NCI-H1694 (cell line): ENCODE results near the gene DKK2.
"Not testable (repeated sequence)": the region's sequence is repeated elsewhere in the genome, so short reads cannot be mapped to it uniquely, and the experiment has no call there.

Source experiments
- DNase-seq: peaks from one replicate; lab custom pipeline; 2025; lab: John Stamatoyannopoulos, UW

DKK2 gene

DNA sequence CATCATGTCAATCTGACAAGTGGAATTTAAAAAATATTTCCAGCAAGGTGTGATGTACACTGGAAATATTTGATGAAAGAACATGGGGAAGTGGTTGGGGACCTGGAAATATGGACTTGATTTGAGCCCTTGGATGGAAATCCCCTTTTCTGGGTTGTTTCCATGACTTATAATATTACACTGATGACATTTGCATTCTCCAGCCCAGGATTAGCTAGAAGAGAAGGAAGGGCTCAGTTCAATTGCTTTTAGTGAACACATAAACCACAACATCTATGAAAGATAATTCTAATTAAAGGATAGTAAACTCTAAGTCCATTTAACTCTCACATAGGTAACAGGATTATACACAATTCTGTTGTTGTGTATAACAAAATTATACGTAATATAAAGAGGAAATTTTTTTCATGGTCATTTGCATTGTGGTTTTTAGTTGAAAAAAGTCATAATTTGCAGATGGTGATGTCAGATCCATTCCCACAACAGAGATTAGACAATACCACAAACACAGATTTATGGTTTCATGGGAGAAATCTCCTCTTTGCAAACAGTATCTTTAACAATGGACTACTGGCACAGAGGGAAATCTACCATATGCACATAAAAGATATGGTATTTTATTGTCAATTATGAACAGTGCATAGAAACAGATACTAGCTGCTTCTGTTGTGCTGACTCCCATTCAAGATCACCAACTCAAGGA lies 126.5 kb downstream of the DKK2 start:
- no peak for DNase-seq

DNA sequence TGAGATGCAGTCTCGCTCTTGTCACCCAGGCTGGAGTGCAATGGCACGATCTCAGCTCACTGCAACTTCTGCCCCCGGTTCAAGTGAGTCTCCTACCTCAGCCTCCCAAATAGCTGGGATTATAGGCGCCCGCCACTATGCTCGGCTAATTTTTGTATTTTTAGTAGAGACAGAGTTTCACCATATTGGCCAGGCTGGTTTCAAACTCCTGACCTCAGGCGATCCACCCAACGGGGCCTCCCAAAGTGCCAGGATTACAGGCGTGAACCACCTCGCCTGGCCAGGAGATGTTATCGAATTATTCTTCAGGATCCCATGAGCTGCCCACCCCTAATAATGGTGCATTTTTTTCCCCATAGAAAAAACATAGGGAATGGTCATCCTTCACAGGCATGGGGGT lies 128.1 kb downstream of the DKK2 start:
- DNase-seq: not testable (repeated sequence)

DNA sequence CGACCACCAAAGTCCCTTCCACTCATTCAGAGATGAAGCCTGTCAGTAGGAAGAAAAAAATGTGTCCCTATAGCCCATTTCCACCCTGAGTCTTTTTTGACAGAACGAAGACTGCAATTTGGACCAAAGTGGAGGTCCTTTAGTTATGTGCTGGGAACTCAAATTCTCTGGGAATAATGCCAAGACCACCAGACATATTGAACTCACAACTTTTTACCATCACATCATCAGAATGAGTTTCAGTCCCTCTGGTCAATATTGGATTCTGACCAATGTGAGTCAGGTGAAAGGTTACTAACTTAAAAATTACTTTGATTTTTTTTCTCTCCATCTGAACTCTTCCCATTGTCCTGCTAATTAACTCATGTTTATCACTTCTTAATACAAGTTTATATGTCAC lies 128.9 kb downstream of the DKK2 start:
- DNase-seq: no peak

- no peak for DNase-seq
These were observed 129.4 kb downstream of the DKK2 start for GRCh38 chr4:106906728-106907127.

DNA sequence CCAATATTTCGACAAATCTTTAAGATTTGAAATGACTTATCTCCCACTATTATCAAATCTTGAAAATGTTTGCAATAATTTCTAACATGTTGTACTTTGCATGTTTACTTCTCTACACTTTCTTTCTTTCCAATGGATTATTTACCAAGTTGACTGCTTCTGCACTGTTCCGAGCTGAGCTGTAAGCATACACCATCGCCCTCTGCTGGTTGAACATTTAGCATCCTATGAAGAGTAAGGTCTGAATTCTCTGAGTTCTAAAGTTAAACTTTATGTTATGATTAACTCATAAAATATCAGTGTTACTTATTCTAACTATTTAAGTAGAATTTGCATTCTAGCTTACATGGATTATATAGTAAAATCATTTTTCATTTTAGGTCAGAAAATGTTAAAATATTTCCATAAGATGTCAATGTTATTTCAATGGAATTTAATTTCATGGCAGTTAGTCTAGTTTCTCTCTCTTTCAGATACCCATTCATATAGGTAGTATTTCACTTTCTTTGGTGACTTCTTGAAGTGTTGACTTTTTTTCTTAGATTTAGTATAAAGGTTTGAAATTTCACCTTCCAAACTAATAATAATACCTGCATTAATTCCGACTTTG lies 137.4 kb downstream of the DKK2 start:
- DNase-seq: peak; percentile 4

- DNase-seq: no peak
These were observed 142.2 kb downstream of the DKK2 start for GRCh38 chr4:106893903-106894302.

- no peak for DNase-seq
These were observed 142.7 kb downstream of the DKK2 start for GRCh38 chr4:106893395-106893881.

- DNase-seq: no peak
These were observed 143.3 kb downstream of the DKK2 start for GRCh38 chr4:106892786-106893185.

DNA sequence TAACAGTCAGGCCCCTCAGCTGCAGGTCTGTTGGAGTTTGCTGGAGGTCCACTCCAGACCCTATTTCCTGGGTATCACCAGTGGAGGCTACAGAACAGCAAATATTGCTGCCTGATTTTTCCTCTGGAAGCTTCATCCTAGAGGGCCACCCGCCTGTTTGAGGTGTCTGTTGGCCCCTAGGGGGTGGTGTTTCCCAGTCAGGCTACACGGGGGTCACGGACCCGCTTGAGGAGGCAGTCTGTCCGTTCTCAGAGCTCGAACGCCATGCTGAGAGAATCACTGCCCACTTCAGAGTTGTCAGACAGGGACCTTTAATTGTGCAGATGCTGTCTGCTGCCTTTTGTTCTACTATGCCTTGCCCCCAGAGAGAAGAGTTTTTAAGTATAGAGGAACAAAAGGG lies 160.8 kb downstream of the DKK2 start:
- no peak for DNase-seq
